HUES64 (cell line): Measurements from ENCODE around the gene KRT16.
"Not testable (repeated sequence)": the region's sequence is repeated elsewhere in the genome, so short reads cannot be mapped to it uniquely, and the experiment has no call there.

Experiments used
- H3K27ac ChIP-seq: 2 replicates; pipeline ENCODE4 v1.7.0; 2013; ENCODE audit warnings: low read depth, low read length, inconsistent platforms
- H3K27me3 ChIP-seq: 2 replicates; pipeline ENCODE4 v1.6.1; 2013; ENCODE audit warnings: mild to moderate bottlenecking, low read length; ENCODE audit not compliant: insufficient read depth
- H3K36me3 ChIP-seq: 2 replicates; pipeline ENCODE4 v1.6.1; 2013; ENCODE audit warnings: mild to moderate bottlenecking, low read length; ENCODE audit not compliant: insufficient read depth
- H3K4me1 ChIP-seq: 2 replicates; pipeline ENCODE4 v1.6.1; 2013; ENCODE audit warnings: mild to moderate bottlenecking, low read length, moderate library complexity; ENCODE audit not compliant: insufficient read depth
- H3K4me3 ChIP-seq: 2 replicates; pipeline ENCODE4 v1.5.1; 2013; ENCODE audit warnings: mild to moderate bottlenecking, low read length, moderate library complexity
- H3K9ac ChIP-seq: 2 replicates; pipeline ENCODE4 v1.6.1; 2013; ENCODE audit warnings: mild to moderate bottlenecking, low read depth, low read length
- H3K9me3 ChIP-seq: 2 replicates; pipeline ENCODE4 v1.6.1; 2013; ENCODE audit warnings: low read depth, low read length; ENCODE audit not compliant: insufficient read depth
- WGBS: fragments of 150-250, 120-280 bp; methylation state at CpG from one replicate; pipeline ENCODE4 v1.1.7; 2013; ENCODE audit warnings: missing lambda C conversion rate; 5-methylcytosine and 5-hydroxymethylcytosine counted together

KRT16 gene

GRCh38 chr17:41632482-41633105 is 20.0 kb upstream of the KRT16 start:
- no peaks in the 10 kb centered on the region for H3K27me3 ChIP-seq
- no peak overlapping the region for H3K9ac ChIP-seq
- peaks cover 7% of the 10 kb centered on the region; the same call in 1 of the 2 replicates for H3K4me1 ChIP-seq
- no peak overlapping the region for H3K27ac ChIP-seq
- 75% methylated on average over 5 of the region's 5 CpGs for WGBS
- H3K9me3 ChIP-seq: no peaks in the 10 kb centered on the region
- H3K4me3 ChIP-seq: no peak overlapping the region
- H3K36me3 ChIP-seq: no peaks in the 10 kb centered on the region

- Histone ChIP-seq H3K4me3 (no peak overlapping the region), H3K9ac (no peak overlapping the region), H3K27ac (no peak overlapping the region), H3K27me3 (no peaks in the 10 kb centered on the region), H3K4me1 (peaks cover 7% of the 10 kb centered on the region; the same call in 1 of the 2 replicates), H3K36me3 (no peaks in the 10 kb centered on the region), H3K9me3 (no peaks in the 10 kb centered on the region)
- 88% methylated on average over 15 of the region's 15 CpGs for WGBS
Observed at GRCh38 chr17:41631898-41632285, 19.3 kb upstream of the KRT16 start.

GRCh38 chr17:41631025-41631897 is 18.7 kb upstream of the KRT16 start:
- Histone ChIP-seq H3K9me3 (no peaks in the 10 kb centered on the region), H3K27ac (no peak overlapping the region), H3K4me3 (no peak overlapping the region), H3K36me3 (no peaks in the 10 kb centered on the region), H3K27me3 (no peaks in the 10 kb centered on the region), H3K4me1 (peaks cover 7% of the 10 kb centered on the region; the same call in 1 of the 2 replicates), H3K9ac (no peak overlapping the region)
- 87% methylated on average over 8 of the region's 8 CpGs for WGBS

GRCh38 chr17:41629826-41630670 is 17.5 kb upstream of the KRT16 start:
- H3K27me3 ChIP-seq: no peaks in the 10 kb centered on the region
- no peaks in the 10 kb centered on the region for H3K9me3 ChIP-seq
- H3K4me1 ChIP-seq: 0 out of 2 replicates have a peak, but pooled peaks cover 2% of the 10 kb centered on the region
- H3K27ac ChIP-seq: no peak overlapping the region
- H3K9ac ChIP-seq: no peak overlapping the region
- no peaks in the 10 kb centered on the region for H3K36me3 ChIP-seq
- no peak overlapping the region for H3K4me3 ChIP-seq
- 86% methylated on average over 13 of the region's 13 CpGs for WGBS

- Histone ChIP-seq H3K27ac (no peak overlapping the region), H3K9me3 (no peaks in the 10 kb centered on the region), H3K4me3 (no peak overlapping the region), H3K9ac (no peak overlapping the region), H3K4me1 (no peaks in the 10 kb centered on the region), H3K36me3 (no peaks in the 10 kb centered on the region), H3K27me3 (no peaks in the 10 kb centered on the region)
- 87% methylated on average over 10 of the region's 10 CpGs for WGBS
Observed at GRCh38 chr17:41629316-41629715, 16.7 kb upstream of the KRT16 start.

GRCh38 chr17:41628621-41629255 is 16.2 kb upstream of the KRT16 start:
- H3K4me1 ChIP-seq, H3K27me3 ChIP-seq, H3K9me3 ChIP-seq, H3K27ac ChIP-seq, H3K36me3 ChIP-seq, H3K4me3 ChIP-seq, H3K9ac ChIP-seq: not testable (repeated sequence)
- 89% methylated on average over 11 of the region's 11 CpGs for WGBS

- 94% methylated on average over 1 of the region's 1 CpG for WGBS
- H3K36me3 ChIP-seq, H3K27me3 ChIP-seq, H3K9me3 ChIP-seq, H3K4me1 ChIP-seq, H3K27ac ChIP-seq, H3K9ac ChIP-seq, H3K4me3 ChIP-seq: not testable (repeated sequence)
Observed at GRCh38 chr17:41628073-41628370, 15.5 kb upstream of the KRT16 start.

- Histone ChIP-seq H3K4me3 (no peak overlapping the region), H3K9me3 (no peaks in the 10 kb centered on the region), H3K27me3 (no peaks in the 10 kb centered on the region), H3K27ac (no peak overlapping the region), H3K36me3 (no peaks in the 10 kb centered on the region), H3K4me1 (no peaks in the 10 kb centered on the region), H3K9ac (no peak overlapping the region)
- 90% methylated on average over 23 of the region's 23 CpGs for WGBS
Observed at GRCh38 chr17:41627316-41628072, 14.9 kb upstream of the KRT16 start.

GRCh38 chr17:41626914-41627295 is 14.3 kb upstream of the KRT16 start:
- H3K9me3 ChIP-seq, H3K4me3 ChIP-seq, H3K27ac ChIP-seq, H3K27me3 ChIP-seq, H3K4me1 ChIP-seq, H3K9ac ChIP-seq, H3K36me3 ChIP-seq: not testable (repeated sequence)
- 82% methylated on average over 5 of the region's 5 CpGs for WGBS

GRCh38 chr17:41626028-41626913 is 13.7 kb upstream of the KRT16 start:
- not testable (repeated sequence) for H3K4me1 ChIP-seq, H3K27ac ChIP-seq, H3K9me3 ChIP-seq, H3K4me3 ChIP-seq, H3K36me3 ChIP-seq, H3K9ac ChIP-seq, H3K27me3 ChIP-seq
- 90% methylated on average over 17 of the region's 17 CpGs for WGBS
